ENCODE data around the gene CHRDL2. TPM values are rescaled to one million over a fixed set of nuclear protein-coding genes. Genes with fewer than 3 reads are reported as not detected.
"Not testable (repeated sequence)": the region's sequence is repeated elsewhere in the genome, so short reads cannot be mapped to it uniquely, and the experiment has no call there.

CHRDL2 gene
- under 1 TPM; 0.26 to 0.73 (median 0.58) TPM for polyA plus RNA-seq (ENCODE audit: insufficient read depth in 1 of 5, insufficient read length in 5 of 5, low replicate concordance in 1 of 5)
- long read RNA-seq, donor 1: 0 reads
- long read RNA-seq, donor 2: 0 reads
- long read RNA-seq, donor 3: 0 reads
- long read RNA-seq, donor 4: 0 reads
- long read RNA-seq, donor 5: 0 reads
- long read RNA-seq, donor 6, partial matches to known transcripts: 0 of 1 reads
- long read RNA-seq, donor 6, other reads (novel, unspliced or antisense): 0 of 1 reads
- long read RNA-seq, donor 7: 0 reads
- long read RNA-seq, donor 8: 0 reads

DNA sequence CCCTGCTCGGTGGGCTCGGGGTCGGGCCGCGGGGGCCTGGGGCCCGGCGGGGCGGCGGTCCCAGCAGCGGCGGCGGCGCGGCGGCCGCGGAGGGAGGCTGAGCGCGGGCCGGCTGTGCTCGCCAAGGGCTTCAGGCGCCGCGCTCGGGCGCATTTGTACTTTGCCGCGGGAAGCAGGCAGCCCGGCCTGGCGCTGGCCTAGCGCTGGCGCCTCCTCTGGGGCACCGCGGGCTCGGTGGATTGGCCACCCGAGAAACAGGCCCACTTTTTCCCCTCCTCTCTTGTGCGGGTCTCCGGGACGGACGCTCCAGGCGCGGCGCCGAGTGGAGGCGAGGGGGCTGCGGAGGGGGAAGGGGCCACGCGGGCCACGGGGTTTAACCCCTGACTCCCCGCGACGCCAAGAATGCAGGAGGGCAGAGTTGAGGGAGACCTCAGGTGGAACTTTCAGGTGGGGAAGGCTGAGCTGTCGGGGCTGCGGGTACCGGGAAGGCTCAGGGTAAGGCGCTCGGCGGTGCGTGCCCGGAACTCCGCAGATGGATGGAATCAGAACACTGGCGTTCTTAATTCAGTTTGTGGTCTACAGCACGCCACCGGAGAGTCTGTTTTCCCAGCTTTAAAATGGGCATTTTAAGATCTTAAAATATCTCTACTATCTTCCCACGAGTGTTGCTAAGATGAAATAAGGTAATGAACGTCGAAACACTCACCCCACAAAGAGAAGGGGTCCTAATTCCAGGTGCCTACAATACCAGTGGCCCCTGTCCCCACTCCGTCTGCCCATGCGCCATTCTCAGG, at the start of gene CHRDL2:
CHRDL2 (minus strand) TSS at position 126 of the 794 bp plus-strand sequence. CDS start 538 bp downstream, outside the sequence.
- DNase-seq: no peak

- peak in 1 of 2 donors; percentile 14 for DNase-seq
Observed at GRCh38 chr11:74780248-74781005, 49.2 kb upstream of the CHRDL2 start.

DNA sequence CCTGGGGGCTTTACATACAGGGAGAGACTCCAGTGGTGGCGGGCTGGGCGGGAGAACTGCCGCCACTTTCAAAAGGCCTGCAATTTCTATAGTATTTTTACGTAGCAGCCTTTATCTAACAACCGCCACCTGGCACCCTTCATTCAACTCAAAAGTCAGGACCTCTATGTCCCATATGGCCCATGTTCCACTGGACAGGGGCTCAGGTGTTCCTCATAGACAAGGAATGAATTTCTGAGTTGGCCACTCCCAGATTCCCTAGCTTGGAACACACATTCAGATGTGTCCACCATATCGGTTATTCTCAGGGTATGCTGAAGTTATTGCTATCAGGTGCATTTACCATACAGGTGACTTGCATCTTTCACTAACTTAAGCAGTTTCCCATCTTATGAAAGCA, 47.4 kb upstream of the CHRDL2 start:
- DNase-seq: no peak

GRCh38 chr11:74777877-74778276, 46.7 kb upstream of the CHRDL2 start:
- no peak for DNase-seq

- DNase-seq: no peak
Observed at GRCh38 chr11:74777038-74777437, 45.8 kb upstream of the CHRDL2 start.

GRCh38 chr11:74776546-74776945, 45.3 kb upstream of the CHRDL2 start:
- no peak for DNase-seq

GRCh38 chr11:74775762-74776161, 44.5 kb upstream of the CHRDL2 start:
- DNase-seq: no peak

GRCh38 chr11:74773476-74773875, 42.2 kb upstream of the CHRDL2 start:
- no peak for DNase-seq

DNA sequence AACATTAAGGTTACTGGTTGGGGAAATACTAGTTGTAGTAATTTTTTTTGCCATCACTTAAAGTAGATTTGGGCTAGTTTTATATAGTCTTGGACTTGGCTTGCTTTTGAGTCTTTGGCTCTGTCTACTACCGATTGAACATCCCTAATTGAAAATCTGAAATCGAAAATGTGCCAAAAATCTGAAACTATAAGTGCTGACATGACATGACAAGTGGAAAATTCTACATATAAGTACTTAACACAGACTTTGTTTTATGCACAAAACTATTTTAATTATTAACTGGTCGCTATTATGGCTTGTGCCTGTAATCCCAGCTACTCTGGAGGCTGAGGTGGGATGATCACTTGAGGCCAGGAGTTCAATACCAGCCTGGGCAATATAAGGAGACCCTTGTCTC, 39.9 kb upstream of the CHRDL2 start:
- no peak for DNase-seq

GRCh38 chr11:74770456-74770855, 39.2 kb upstream of the CHRDL2 start:
- no peak for DNase-seq

- no peak for DNase-seq
Observed at GRCh38 chr11:74769055-74769707, 38.0 kb upstream of the CHRDL2 start.

DNA sequence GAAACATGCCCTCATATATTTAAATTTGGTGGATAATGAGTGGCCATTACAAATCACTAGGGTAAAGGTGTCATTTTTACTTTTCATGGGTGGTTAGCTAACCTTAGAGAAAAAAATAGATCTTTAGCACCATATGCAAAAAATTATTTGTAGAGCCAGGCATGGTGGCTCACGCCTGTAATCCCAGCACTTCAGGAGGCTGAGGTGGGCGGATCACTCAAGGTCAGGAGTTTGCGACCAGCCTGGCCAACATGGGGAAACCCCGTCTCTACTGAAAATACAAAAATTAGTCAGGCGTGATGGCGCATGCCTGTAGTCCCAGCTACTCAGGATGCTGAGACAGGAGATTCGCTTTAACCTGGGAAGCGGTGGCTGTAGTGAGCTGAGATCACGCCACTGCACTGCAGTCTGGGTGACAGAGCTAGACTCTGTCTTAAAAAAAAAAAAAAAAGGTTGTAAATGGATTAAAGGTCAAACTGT, 37.0 kb upstream of the CHRDL2 start:
- not testable (repeated sequence) for DNase-seq

- DNase-seq: no peak
Observed at GRCh38 chr11:74766905-74767304, 35.7 kb upstream of the CHRDL2 start.

GRCh38 chr11:74756571-74756970, 25.3 kb upstream of the CHRDL2 start:
- DNase-seq: no peak

- DNase-seq: no peak
Observed at GRCh38 chr11:74755395-74755995, 24.3 kb upstream of the CHRDL2 start.

DNA sequence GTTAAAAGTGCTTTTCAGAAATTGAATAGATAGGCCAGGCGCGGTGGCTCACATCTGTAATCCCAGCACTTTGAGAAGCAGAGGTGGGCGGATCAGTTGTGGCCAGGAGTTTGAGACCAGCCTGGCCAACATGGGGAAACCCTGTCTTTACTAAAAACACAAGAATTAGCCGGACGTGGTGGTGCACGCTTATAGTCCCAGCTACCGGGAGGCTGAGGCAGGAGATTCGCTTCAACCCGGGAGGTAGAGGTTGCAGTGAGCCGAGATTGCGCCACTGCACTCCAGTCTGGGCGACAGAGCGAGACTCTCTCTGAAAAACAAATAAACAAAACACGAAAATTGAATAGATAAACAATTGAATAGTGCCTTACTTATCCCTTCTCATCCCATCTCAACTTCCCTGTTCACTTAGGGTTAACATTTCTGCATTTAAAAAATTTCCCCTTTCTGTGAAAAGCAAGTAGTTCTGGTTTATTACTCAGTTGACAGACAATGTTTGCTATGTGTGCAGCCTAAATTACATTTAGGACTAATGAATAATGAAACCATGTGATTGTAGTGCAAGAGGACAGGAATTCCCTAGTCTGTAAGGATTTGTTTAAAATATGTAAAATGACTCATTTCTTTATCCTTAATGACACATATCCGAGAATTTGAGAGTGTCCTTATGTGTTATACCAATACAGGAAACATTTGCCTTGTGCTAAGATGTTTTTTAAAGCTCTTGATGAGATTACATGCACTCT, 23.5 kb upstream of the CHRDL2 start:
- no peak for DNase-seq

DNA sequence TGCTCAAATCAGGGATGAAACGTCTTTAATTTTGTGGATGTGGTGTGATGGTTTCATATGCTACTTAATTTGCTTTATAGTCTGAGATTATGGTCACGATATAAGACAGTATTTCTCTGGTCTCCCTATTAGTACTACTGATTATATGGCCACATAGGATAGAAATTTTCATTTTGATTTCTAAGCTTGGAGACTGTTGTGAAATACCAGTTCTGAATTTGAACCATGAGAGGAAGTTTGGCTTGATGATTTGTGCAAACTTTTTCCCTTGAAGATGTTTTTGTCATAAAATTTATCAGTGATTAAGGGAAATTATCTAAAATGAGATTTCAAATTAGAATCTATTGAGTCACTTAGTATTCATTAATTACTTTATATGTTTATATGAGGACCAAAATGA, 20.1 kb upstream of the CHRDL2 start:
- no peak for DNase-seq

- DNase-seq: not testable (repeated sequence)
Observed at GRCh38 chr11:74750598-74750997, 19.4 kb upstream of the CHRDL2 start.

DNA sequence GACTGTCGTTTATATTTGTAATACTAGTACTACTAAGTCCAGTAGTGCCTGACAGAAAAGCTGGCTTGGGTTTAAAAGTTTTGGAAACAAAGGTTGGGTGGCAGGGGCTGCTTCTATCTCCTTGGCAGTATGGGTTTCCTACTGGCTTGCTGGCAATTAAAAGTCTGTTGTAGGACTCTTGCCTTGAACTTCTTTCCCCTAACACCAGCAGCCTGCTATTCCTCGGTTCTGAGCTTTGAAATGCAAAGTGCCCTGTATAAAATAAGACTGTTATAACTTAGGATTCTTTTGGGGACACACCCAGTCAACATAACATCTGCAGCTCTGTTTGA, 18.7 kb upstream of the CHRDL2 start:
- no peak for DNase-seq

GRCh38 chr11:74749127-74749964, 18.1 kb upstream of the CHRDL2 start:
- DNase-seq: peak; percentile 36 to 47

All from right lung (tissue), 10 donors.